ENCODE measurements around the gene PRRG4.
"Not testable (repeated sequence)": the region's sequence is repeated elsewhere in the genome, so short reads cannot be mapped to it uniquely, and the experiment has no call there.

Gene PRRG4

GRCh38 chr11:32831221-32831620 is 1.5 kb downstream of the PRRG4 start:
- no peak for DNase-seq

GRCh38 chr11:32833921-32834320 is 4.2 kb downstream of the PRRG4 start:
- DNase-seq = no peak

- DNase-seq = no peak
Observed at GRCh38 chr11:32836946-32837345, 7.2 kb downstream of the PRRG4 start.

DNA sequence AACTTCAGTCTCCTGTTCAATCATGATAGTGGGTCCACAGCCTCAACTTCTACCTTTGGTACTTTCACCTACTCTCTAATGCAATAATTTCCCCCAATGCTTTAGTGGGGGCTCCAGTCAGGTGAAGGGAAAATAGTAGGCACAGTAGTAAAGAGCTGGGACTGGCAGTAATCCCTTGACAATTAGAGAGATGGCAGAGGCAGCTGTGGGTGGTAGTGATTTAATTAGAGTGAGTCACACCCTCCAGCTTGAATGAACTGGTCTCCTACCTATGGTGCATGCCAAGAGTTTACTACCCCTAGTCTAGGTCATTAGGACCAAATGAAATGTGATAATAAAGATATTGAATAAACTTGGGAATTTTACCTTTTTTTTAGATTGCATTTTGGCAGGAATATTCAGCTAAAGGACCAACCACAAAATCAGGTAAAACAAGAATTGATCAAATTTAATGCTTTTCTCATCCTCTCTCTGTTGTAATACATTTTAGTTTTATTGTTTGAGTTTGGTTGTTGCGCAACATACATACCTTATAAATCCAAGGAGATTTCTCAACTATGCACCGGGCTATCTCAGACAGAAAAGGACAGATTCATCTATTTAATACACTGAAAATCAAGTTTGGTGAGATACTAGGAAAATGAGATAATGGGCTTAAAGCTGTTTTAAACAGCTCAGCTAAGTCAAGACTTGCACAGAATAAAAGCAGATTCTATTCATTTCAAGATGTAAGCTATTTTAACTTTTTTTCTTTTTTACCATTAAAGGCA is 9.0 kb downstream of the PRRG4 start:
- no peak for DNase-seq

DNA sequence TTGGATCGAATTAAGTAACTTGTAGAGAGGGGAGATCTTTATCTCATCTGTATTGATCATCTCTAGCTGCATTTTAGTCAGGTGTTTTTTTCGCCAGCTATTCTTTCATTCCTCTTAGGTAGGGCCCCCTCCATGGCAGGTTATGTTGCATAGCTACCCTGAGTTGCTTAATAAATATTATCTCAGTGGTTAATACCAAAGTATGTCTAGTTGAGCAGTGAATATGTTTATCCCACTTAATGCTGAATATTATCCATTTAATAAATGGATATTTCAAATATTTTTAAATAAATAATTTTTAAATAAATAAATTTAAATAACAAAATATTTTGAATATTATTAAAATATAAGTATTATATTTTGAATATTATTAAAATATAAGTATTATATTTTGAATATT is 9.6 kb downstream of the PRRG4 start:
- no peak for DNase-seq

DNA sequence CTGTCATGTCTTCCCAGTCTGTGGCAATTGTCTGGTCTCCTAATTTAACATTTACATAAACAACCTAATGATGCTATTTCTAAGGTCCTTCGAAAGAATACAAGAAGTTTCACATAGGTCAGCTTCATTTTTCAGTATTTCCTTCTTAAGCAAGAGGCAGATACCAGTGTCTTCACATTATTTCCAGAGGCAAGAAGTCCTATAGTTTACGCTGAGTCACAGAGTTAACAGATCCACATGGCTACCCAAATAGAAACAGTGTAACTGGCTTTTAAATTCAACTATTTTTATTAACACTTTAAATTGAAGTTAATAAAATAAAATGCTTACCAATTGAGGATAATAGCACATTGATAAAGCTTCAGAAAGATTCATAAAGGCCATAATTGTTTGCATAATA is 10.9 kb downstream of the PRRG4 start:
- no peak for DNase-seq

GRCh38 chr11:32843544-32843943 is 13.8 kb downstream of the PRRG4 start:
- DNase-seq = no peak

- no peak for DNase-seq
Observed at GRCh38 chr11:32847511-32847910, 17.8 kb downstream of the PRRG4 start.

DNA sequence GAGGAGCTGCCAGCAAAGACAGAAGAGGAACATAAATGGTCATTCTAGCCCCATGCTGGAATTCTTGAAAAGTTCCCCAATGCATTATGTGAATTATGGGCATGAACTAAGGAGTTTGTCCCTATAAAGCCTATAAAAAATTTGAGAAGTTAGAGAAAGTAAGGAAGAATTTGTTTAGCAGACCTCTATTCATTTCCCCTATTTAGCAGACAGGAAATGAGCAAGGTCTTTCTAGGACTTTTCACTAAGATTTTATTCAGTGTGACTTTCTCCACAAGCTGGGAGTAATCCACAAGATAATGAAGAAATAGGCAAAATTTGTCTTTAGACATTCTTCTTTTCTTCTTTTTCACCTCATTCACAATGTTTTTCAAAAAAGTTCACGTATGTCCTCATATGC is 20.0 kb downstream of the PRRG4 start:
- DNase-seq = no peak

DNA sequence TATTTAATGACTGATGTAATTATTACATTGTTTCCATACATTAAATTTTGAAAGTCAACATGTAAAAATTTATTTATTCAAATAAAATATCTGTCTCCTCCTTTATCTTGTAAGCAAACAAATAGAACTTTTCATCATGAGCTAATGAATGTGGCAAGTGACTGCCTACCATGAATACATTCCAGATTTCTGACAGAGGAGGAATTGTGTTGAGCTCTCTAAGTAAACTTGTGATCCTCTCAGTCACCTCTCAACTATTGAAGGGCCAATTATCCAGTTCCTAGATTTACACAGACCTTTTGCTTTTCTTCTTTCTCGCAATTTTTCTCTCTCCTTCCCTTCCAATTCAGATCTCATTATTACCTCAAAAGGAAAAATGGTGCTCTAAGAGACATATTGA is 21.5 kb downstream of the PRRG4 start:
- DNase-seq = no peak

DNA sequence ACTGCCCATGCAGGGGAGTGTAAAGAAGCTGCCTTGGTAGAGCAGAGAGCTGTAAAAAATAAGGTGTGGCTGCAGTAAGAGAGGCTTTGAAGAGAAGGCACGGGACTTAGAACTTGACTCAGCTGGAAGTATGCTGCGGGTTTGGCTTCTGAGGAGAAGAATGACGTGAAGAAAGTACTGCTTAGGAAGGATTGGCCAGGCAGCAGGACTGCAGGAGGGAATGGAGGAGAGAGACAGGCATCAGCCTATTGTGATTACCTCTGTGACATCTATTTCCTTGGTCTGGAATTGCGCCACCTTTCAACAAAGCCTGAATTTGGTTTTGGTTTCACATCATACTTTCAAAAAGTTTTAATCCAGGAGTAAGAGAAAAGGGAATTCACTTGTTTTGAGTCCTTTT is 22.5 kb downstream of the PRRG4 start:
- DNase-seq = no peak

DNA sequence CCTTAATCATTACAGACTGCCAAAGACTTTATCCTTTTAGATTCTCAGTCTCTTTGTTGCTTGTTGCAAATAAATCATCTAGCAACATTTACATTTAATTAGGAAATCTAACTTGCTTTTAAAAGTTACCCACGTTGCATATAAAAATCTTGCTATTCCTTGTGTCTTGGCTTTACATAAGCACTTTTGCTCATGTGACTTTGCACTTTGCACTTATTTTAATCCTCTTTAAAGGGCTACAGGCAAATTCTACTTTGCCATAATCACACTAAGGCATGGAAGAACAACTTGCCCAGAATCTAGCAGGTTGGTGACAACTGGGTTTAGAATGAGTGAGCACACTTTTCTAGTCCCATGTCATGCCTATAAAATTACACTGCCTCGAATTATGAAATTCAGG is 25.9 kb downstream of the PRRG4 start:
- DNase-seq = no peak

GRCh38 chr11:32858731-32859130 is 29.0 kb downstream of the PRRG4 start:
- DNase-seq = no peak

DNA sequence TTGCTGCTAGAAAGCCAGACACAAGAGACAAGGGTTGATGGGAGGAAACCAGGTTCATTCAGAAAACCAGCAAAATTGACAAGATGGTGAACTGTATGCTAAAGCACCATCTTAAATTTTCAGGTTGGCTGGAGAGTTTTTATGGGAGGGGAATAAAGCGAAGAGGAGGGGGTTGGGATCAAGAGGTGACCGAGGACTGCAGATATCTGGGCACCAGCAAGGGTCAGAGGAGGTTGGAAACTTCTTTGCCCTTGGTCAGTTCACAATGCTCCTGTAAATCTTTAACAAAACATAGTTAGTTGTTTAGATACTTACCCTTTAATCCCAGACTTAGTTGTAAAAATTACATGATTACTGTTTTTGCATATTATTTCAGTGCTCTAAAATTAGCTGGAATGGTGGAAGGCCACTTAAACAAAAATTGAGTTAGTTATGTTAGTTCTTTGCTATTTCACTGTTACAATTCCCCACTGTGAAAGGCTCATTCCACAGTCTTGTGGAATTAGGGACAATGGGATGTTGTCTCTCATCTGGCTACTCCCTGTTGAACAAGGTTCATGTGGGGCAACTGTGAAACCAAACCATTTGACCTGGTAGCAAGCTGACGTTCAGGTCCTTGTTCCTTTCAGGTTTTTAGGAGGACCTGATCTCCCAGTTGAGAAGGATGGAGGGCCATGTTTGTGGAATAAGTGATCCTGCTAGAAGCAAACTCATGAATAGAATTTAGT is 32.3 kb downstream of the PRRG4 start:
- no peak for DNase-seq

DNA sequence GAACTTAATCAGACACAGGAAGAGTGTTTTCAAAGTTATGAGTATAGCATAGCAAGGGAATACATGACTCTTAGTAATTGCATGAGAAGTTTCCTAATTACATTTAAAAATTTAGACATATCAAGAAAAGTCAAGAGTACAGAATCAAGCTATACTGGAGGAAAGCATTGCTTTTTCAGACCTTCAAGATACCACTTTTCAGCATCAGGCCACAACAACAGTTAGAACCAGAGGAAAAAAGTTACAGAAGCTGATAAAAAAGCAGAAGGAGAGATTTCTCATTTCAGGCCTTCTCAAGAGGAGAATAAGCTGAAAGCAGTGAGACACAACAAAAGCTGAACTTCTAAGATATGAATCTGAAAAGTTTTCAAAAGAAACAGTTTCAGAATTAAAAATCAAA is 34.8 kb downstream of the PRRG4 start:
- no peak for DNase-seq

DNA sequence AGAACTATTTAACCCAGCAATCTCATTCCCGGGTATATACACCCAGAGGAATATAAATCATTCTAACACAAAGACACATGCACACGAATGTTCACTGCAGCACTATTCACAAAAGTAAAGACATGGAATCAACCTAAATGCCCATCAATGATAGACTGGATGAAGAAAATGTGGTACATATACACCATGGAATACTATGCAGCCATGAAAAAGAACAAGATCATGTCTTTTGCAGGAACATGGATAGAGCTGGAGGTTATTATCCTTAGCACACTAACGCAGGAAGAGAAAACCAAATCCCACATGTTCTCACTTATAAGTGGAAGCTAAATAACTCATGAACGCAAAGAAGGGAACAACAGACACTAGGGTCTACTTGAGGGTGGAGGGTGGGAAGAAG is 39.0 kb downstream of the PRRG4 start:
- not testable (repeated sequence) for DNase-seq

- no peak for DNase-seq
Observed at GRCh38 chr11:32870676-32871075, 40.9 kb downstream of the PRRG4 start.

GRCh38 chr11:32874132-32874531 is 44.4 kb downstream of the PRRG4 start:
- no peak for DNase-seq

DNA sequence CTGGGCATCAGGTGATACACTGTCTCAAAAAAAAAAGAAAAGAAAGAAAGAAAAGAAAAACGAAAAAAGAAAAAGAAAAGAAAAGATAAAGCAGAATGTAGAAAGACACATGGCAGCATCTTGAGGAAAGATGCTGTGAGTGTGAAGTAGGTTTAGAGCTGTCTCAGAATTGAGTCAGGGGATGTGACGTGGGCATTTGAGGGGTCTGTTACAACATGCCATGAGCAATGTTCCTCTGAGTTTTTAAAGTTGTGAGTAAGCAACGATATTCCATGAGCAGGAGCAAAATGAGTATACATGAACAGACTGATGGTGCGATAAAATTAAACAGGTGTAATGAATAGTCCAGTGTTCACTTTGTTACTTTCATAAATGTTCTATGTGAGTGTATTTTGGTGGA is 51.6 kb downstream of the PRRG4 start:
- no peak for DNase-seq

- no peak for DNase-seq
Observed at GRCh38 chr11:32883421-32883820, 53.7 kb downstream of the PRRG4 start.

GRCh38 chr11:32884023-32884422 is 54.3 kb downstream of the PRRG4 start:
- DNase-seq = no peak

GRCh38 chr11:32884770-32885384 is 55.1 kb downstream of the PRRG4 start:
- no peak for DNase-seq

GRCh38 chr11:32885556-32885955 is 55.8 kb downstream of the PRRG4 start:
- DNase-seq = no peak

GRCh38 chr11:32886180-32886579 is 56.5 kb downstream of the PRRG4 start:
- no peak for DNase-seq

Data from cortex of kidney (tissue), 1 donor.